ENCODE results near the gene GTF2I. TPM values are rescaled to one million over a fixed set of nuclear protein-coding genes. Genes with fewer than 3 reads are reported as not detected.

GTF2I gene
- total and polyA plus RNA-seq, 2 donors (not counting 3 experiments of a cell fraction or from before 2014, with no cell fraction given) = 47.6 to 242 TPM

GRCh38 chr7:74617180-74617744, 40.3 kb upstream of the GTF2I start:
- CTCF ChIA-PET = interaction anchor here (0.6 to 1.0 kb wide), 3 partner anchors 10 to 85 kb away, joined by 3 to 4 read pairs (median 3); no protein-coding TSS in a partner anchor
- Histone ChIP-seq H3K79me2 (ENCODE audit: control insufficient read depth, insufficient read depth, low read length) (no peaks in the 10 kb centered on the region), H3K4me2 (ENCODE audit: insufficient read depth, low read length) (no peak overlapping the region), H3K4me3 (replicated peaks in 1 of 3; ENCODE audit: insufficient read depth in 1 of 3, low read depth in 1 of 3, low read length in 3 of 3) (no peak overlapping the region), H3K27ac (ENCODE audit: insufficient read depth, low read depth, low read length) (no peak overlapping the region), H3K9ac (replicated peaks; ENCODE audit: extremely low read depth, insufficient read depth, low read length) (no peak overlapping the region), H3K36me3 (ENCODE audit: control insufficient read depth in 2 of 2, extremely low read depth in 1 of 2, insufficient read depth in 2 of 2, low read length in 2 of 2) (no peaks in the 10 kb centered on the region), H3K9me1 (replicated peaks; ENCODE audit: control insufficient read depth, extremely low read depth, insufficient read depth, low read length) (no peaks in the 10 kb centered on the region), H3K9me3 (replicated peaks; ENCODE audit: control insufficient read depth, insufficient read depth, low read length) (no peaks in the 10 kb centered on the region), H2AFZ (ENCODE audit: low read depth, low read length) (peak overlapping the region; percentile 66), H3K27me3 (ENCODE audit: control insufficient read depth in 2 of 2, insufficient read depth in 2 of 2, low read length in 2 of 2) (no peaks in the 10 kb centered on the region), H4K20me1 (replicated peaks; ENCODE audit: control insufficient read depth, extremely low read depth, insufficient read depth, low read length) (no peaks in the 10 kb centered on the region), H3K4me1 (ENCODE audit: control insufficient read depth, extremely low read depth, insufficient read depth, low read length) (peaks cover 3% of the 10 kb centered on the region)
- peak; percentile 81 for FAIRE-seq
- TF ChIP-seq CTCF (IDR thresholded peaks at IDR 0.05; ENCODE audit: extremely low read depth in 1 of 2, insufficient read depth in 1 of 2, low read depth in 1 of 2, low read length in 2 of 2) = no peak
- TF ChIP-seq MYC (IDR thresholded peaks at IDR 0.05; ENCODE audit: low read depth, low read length) = peak; percentile 33
- TF ChIP-seq POLR2AphosphoS5 (IDR thresholded peaks at IDR 0.05; ENCODE audit: insufficient read depth, low read depth, low read length) = no peak
- peak; percentile 58 for TF ChIP-seq MAX (IDR thresholded peaks at IDR 0.05; ENCODE audit: insufficient read depth, insufficient read length)
- no peak for TF ChIP-seq POLR2A (IDR thresholded peaks at IDR 0.05; ENCODE audit: low read depth, low read length)
- dilution Hi-C loops (cut with MboI; ENCODE audit: extremely low pct_ligation_motif_present, low sequenced_read_pairs) = no loop called here
- intact Hi-C loops (cut with micrococcal nuclease) = no loop called here
- no TSS peak for BruUV-seq (replicated peaks)
- peak; percentile 37 for DNase-seq (ENCODE audit: low read depth, low spot score)
- POLR2A ChIA-PET = no interaction called here

All from endothelial cell of umbilical vein (primary cell).